ENCODE results near the gene ZP3. TPM values are rescaled to one million over a fixed set of nuclear protein-coding genes. Genes with fewer than 3 reads are reported as not detected.
"Not testable (repeated sequence)": the region's sequence is repeated elsewhere in the genome, so short reads cannot be mapped to it uniquely, and the experiment has no call there.

ZP3 gene
- polyA plus RNA-seq, 1 donor from 2014 or later: not detected

DNA sequence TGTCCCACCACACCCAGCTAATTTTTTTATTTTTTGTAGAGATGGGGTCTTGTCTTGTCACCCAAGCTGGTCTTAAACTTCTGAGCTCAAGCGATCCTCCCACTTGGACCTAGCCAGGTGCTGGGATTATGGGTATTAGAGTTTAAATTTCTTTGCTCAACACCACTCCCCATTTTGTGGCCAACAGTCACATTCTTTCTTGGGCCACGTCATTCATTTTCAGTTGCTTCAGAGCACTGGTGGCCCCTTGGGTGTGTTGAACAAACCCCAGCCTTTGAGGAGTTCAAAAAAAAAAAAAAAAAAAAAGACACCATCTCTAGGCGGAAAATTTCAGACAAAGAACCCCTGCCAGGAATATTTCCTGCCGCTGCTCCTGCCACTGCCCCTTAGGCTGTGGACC lies 32.3 kb downstream of the ZP3 start:
- H3F3A ChIP-seq (ENCODE audit: insufficient read depth, low read length, poor library complexity, severe bottlenecking); H3K9me3 ChIP-seq (ENCODE audit: low read length); H4K20me1 ChIP-seq (ENCODE audit: insufficient read depth); H3K27ac ChIP-seq (ENCODE audit: low read length); H3K4me2 ChIP-seq (ENCODE audit: low read length); H3K9me2 ChIP-seq (ENCODE audit: insufficient read depth, low read length); H3K79me2 ChIP-seq (replicated peaks; ENCODE audit: insufficient read depth, low read length); H2AFZ ChIP-seq (ENCODE audit: low read depth, low read length); H3K4me3 ChIP-seq (ENCODE audit: low read length); H3K36me3 ChIP-seq (ENCODE audit: insufficient read depth, low read length); H3K27me3 ChIP-seq (ENCODE audit: insufficient read depth, low read depth, low read length); H3K9ac ChIP-seq (ENCODE audit: low read length): not testable (repeated sequence)

GRCh38 chr7:76458504-76458903 lies 33.8 kb downstream of the ZP3 start:
- H3K79me2 ChIP-seq (replicated peaks; ENCODE audit: insufficient read depth, low read length); H4K20me1 ChIP-seq (ENCODE audit: insufficient read depth); H3K4me2 ChIP-seq (ENCODE audit: low read length); H3K36me3 ChIP-seq (ENCODE audit: insufficient read depth, low read length); H3K27ac ChIP-seq (ENCODE audit: low read length); H3F3A ChIP-seq (ENCODE audit: insufficient read depth, low read length, poor library complexity, severe bottlenecking); H3K9ac ChIP-seq (ENCODE audit: low read length); H3K9me2 ChIP-seq (ENCODE audit: insufficient read depth, low read length); H2AFZ ChIP-seq (ENCODE audit: low read depth, low read length); H3K9me3 ChIP-seq (ENCODE audit: low read length); H3K4me3 ChIP-seq (ENCODE audit: low read length); H3K27me3 ChIP-seq (ENCODE audit: insufficient read depth, low read depth, low read length): not testable (repeated sequence)

- not testable (repeated sequence) for H3K9ac ChIP-seq (ENCODE audit: low read length); H4K20me1 ChIP-seq (ENCODE audit: insufficient read depth); H3K9me2 ChIP-seq (ENCODE audit: insufficient read depth, low read length)
Measured at GRCh38 chr7:76460767-76461166, 36.0 kb downstream of the ZP3 start.

DNA sequence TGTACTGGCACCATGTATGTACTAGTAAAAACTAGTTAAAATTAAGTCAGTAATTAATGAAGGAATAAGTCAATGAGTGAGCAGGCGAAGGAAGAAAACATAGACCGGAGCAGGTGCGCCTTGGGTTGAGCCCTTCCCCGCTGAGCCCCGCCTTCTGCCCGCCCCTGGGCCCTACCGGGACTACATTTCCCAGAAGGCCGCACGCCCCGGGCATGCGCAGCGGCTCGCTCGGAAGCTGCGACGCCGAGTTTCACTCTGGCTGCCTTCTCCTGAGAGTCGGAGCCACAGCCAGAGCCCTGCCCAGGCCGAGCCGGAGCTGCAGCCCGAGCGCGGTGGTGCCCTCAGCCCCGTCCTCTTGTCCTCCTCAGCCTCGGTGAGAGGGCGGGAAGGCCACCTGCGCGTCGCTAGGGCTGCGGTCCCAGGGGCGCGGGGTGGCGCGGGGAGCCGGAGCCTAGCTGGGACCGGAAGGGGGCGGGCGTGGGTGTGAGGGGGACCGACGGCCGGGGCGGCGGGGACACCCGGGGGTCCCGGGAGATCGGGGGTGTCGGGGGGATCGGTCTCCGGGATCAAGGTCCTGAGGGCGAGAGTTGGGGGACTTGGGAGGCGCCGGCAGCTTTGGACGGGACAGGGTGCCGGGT lies 36.8 kb downstream of the ZP3 start, which contains the start of gene DTX2:
Gene DTX2, plus strand, starts transcription at position 246 of the 638 bp plus-strand sequence. CDS start 18,801 bp downstream, outside the sequence.
- not testable (repeated sequence) for H3K9me3 ChIP-seq (ENCODE audit: low read length); H3K9me2 ChIP-seq (ENCODE audit: insufficient read depth, low read length); H3K9ac ChIP-seq (ENCODE audit: low read length); H3K27ac ChIP-seq (ENCODE audit: low read length); H3K36me3 ChIP-seq (ENCODE audit: insufficient read depth, low read length); H3K27me3 ChIP-seq (ENCODE audit: insufficient read depth, low read depth, low read length); H3F3A ChIP-seq (ENCODE audit: insufficient read depth, low read length, poor library complexity, severe bottlenecking); H3K79me2 ChIP-seq (replicated peaks; ENCODE audit: insufficient read depth, low read length); H2AFZ ChIP-seq (ENCODE audit: low read depth, low read length); H4K20me1 ChIP-seq (ENCODE audit: insufficient read depth); H3K4me2 ChIP-seq (ENCODE audit: low read length)
- peak within 1 kb of the TSS; percentile 51 for H3K4me3 ChIP-seq (ENCODE audit: low read length)

More at GRCh38 chr7:76460767-76461166, 36.0 kb downstream of the ZP3 start:
- H2AFZ ChIP-seq (ENCODE audit: low read depth, low read length); H3K27me3 ChIP-seq (ENCODE audit: insufficient read depth, low read depth, low read length); H3K79me2 ChIP-seq (replicated peaks; ENCODE audit: insufficient read depth, low read length); H3K4me2 ChIP-seq (ENCODE audit: low read length); H3K4me3 ChIP-seq (ENCODE audit: low read length); H3K36me3 ChIP-seq (ENCODE audit: insufficient read depth, low read length); H3F3A ChIP-seq (ENCODE audit: insufficient read depth, low read length, poor library complexity, severe bottlenecking); H3K27ac ChIP-seq (ENCODE audit: low read length); H3K9me3 ChIP-seq (ENCODE audit: low read length): not testable (repeated sequence)

- H3K27ac ChIP-seq (ENCODE audit: low read length); H4K20me1 ChIP-seq (ENCODE audit: insufficient read depth); H3K36me3 ChIP-seq (ENCODE audit: insufficient read depth, low read length); H3K27me3 ChIP-seq (ENCODE audit: insufficient read depth, low read depth, low read length); H3K9me3 ChIP-seq (ENCODE audit: low read length); H3K9ac ChIP-seq (ENCODE audit: low read length); H3K4me3 ChIP-seq (ENCODE audit: low read length); H3F3A ChIP-seq (ENCODE audit: insufficient read depth, low read length, poor library complexity, severe bottlenecking); H3K79me2 ChIP-seq (replicated peaks; ENCODE audit: insufficient read depth, low read length); H2AFZ ChIP-seq (ENCODE audit: low read depth, low read length); H3K4me2 ChIP-seq (ENCODE audit: low read length); H3K9me2 ChIP-seq (ENCODE audit: insufficient read depth, low read length): not testable (repeated sequence)
Measured at GRCh38 chr7:76462271-76462882, 37.6 kb downstream of the ZP3 start.

- H3K27ac ChIP-seq (ENCODE audit: low read length); H3K27me3 ChIP-seq (ENCODE audit: insufficient read depth, low read depth, low read length); H3K4me3 ChIP-seq (ENCODE audit: low read length); H3K4me2 ChIP-seq (ENCODE audit: low read length); H3K9ac ChIP-seq (ENCODE audit: low read length); H3K9me2 ChIP-seq (ENCODE audit: insufficient read depth, low read length); H4K20me1 ChIP-seq (ENCODE audit: insufficient read depth); H3K36me3 ChIP-seq (ENCODE audit: insufficient read depth, low read length); H2AFZ ChIP-seq (ENCODE audit: low read depth, low read length); H3K9me3 ChIP-seq (ENCODE audit: low read length); H3F3A ChIP-seq (ENCODE audit: insufficient read depth, low read length, poor library complexity, severe bottlenecking); H3K79me2 ChIP-seq (replicated peaks; ENCODE audit: insufficient read depth, low read length): not testable (repeated sequence)
Measured at GRCh38 chr7:76464959-76465358, 40.2 kb downstream of the ZP3 start.

DNA sequence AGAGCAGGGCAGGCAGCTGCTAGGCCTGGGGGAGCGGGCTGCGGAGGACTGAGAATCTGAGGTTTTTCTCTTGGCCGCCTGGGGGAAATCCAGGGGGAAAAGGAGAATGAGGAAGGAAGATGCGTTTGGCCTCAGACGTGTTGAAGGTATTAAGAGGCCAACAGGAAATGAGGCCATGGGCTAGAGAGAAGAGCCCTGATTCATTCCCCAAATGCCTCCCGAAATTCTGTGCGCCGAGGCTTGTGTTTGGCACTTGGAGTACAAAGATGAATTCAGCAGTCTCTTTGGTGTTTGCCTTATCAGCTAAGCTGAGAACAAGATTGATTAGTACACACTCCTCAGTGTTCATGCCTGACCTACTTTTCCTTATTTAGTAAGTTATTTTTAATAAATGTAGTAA lies 41.2 kb downstream of the ZP3 start:
- not testable (repeated sequence) for H3K27ac ChIP-seq (ENCODE audit: low read length); H4K20me1 ChIP-seq (ENCODE audit: insufficient read depth); H3K27me3 ChIP-seq (ENCODE audit: insufficient read depth, low read depth, low read length); H3K36me3 ChIP-seq (ENCODE audit: insufficient read depth, low read length); H3K9me2 ChIP-seq (ENCODE audit: insufficient read depth, low read length); H3K9ac ChIP-seq (ENCODE audit: low read length); H3K79me2 ChIP-seq (replicated peaks; ENCODE audit: insufficient read depth, low read length); H3K4me3 ChIP-seq (ENCODE audit: low read length); H2AFZ ChIP-seq (ENCODE audit: low read depth, low read length); H3K9me3 ChIP-seq (ENCODE audit: low read length); H3K4me2 ChIP-seq (ENCODE audit: low read length); H3F3A ChIP-seq (ENCODE audit: insufficient read depth, low read length, poor library complexity, severe bottlenecking)

- H3K9me2 ChIP-seq (ENCODE audit: insufficient read depth, low read length); H4K20me1 ChIP-seq (ENCODE audit: insufficient read depth); H2AFZ ChIP-seq (ENCODE audit: low read depth, low read length); H3K9ac ChIP-seq (ENCODE audit: low read length); H3K79me2 ChIP-seq (replicated peaks; ENCODE audit: insufficient read depth, low read length); H3K9me3 ChIP-seq (ENCODE audit: low read length); H3K4me2 ChIP-seq (ENCODE audit: low read length); H3K36me3 ChIP-seq (ENCODE audit: insufficient read depth, low read length); H3K27me3 ChIP-seq (ENCODE audit: insufficient read depth, low read depth, low read length); H3K27ac ChIP-seq (ENCODE audit: low read length); H3F3A ChIP-seq (ENCODE audit: insufficient read depth, low read length, poor library complexity, severe bottlenecking); H3K4me3 ChIP-seq (ENCODE audit: low read length): not testable (repeated sequence)
Measured at GRCh38 chr7:76467743-76468404, 43.1 kb downstream of the ZP3 start.

All from neural cell (in vitro differentiated cells).